ENCODE measurements around the gene PHF1. TPM values are rescaled to one million over a fixed set of nuclear protein-coding genes. Genes with fewer than 3 reads are reported as not detected.

The PHF1 gene
- total RNA-seq, 2 experiments from 2014 or later, result 31.9 to 32.6 TPM

DNA sequence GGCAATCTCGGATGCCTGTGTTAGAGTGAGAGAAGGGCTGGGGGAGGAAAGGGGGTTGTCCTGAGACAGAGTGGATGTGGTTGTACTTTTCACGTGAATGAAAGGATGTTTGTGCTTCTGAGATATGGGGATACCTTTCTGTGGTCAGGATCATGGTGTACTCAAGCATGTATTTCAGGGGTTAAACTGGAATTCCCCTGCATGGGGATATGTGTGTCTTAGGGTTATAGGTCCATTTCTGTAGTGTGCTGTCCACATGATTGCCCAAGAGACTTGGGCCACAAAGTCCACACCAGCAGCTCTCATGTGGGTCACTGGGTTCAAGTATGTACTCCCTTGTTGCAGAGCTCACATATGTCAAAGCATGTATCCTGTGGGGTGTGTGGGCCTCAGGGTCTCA, 19.5 kb downstream of the PHF1 start:
- Mint-ChIP-seq H3K36me3 (ENCODE audit: low read depth) (peaks cover 15% of the 10 kb centered on the region), H3K27me3 (no peaks in the 10 kb centered on the region), H3K27ac (peak overlapping the region; percentile 91), H3K4me3 (peak overlapping the region; percentile 88), H3K4me1 (ENCODE audit: low read depth) (peaks cover 60% of the 10 kb centered on the region), H3K9me3 (no peaks in the 10 kb centered on the region)
- ChIA-PET POLR2A (interaction anchor here (1.0 to 3.4 kb wide), 10 partner anchors 8 to 159 kb away, joined by 3 to 46 read pairs (median 5); partner anchors contain the start of genes B3GALT4, CUTA, PFDN6 and RPS18), CTCF (interaction anchor here (0.8 to 2.1 kb wide), 9 partner anchors 8 to 159 kb away, joined by 3 to 11 read pairs (median 4); partner anchors contain the start of genes VPS52 and ZBTB9)
- ATAC-seq, result no peak
- intact Hi-C loops (cut with micrococcal nuclease), result no loop called here
- no peak for DNase-seq
- no peak for TF ChIP-seq CTCF (IDR thresholded peaks at IDR 0.05)

DNA sequence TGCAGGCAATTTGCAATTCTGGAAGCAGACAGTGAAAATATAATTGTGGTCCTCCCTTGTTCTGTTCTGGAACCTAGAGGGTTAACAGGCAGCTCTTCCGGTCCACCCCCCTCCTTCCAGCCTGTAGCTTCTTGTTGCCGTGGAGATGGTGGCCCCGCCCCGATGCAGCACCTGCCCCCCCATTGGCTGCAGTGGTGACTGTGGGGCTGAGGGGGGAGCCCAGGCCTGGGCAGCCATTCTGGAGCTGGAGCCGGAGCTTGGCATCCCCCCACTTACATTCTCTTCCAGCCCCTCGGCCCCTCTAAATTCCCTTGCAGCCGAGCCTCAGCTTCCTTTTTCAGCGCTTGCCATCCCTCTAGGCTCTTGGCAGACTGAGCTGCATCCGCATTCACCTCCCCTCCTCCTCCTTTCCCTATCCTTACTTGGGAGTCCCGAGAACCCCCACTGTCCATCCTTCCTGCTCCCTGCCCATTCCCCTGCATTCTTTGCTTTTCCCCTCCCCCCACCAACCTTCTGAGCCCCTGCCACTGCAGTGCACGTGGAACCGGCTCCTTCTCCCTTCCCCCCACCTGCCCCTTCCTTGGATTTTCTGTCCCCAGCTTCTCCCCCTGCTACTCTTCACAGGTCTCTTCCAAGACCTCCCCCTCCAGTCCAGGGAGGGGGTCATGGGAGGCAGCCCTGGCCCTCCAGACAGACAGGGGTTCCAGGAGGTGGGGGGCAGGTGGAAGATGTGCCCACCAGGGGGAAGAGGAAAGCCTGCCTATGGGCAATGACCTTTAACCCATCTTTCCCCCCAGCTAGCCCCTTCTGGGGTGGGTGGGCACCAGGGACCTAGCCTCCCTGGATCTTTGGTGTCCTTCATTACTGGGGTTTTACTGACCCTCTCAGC, 20.4 kb downstream of the PHF1 start:
- Mint-ChIP-seq H3K4me3 (peak overlapping the region; percentile 88), H3K27me3 (no peaks in the 10 kb centered on the region), H3K4me1 (ENCODE audit: low read depth) (peaks cover 60% of the 10 kb centered on the region), H3K36me3 (ENCODE audit: low read depth) (peaks cover 22% of the 10 kb centered on the region), H3K9me3 (no peaks in the 10 kb centered on the region), H3K27ac (peak overlapping the region; percentile 91)
- intact Hi-C loops (cut with micrococcal nuclease), result no loop called here
- peak; percentile 93 for DNase-seq
- peak; percentile 70 for ATAC-seq
- TF ChIP-seq CTCF (IDR thresholded peaks at IDR 0.05), result no peak
- ChIA-PET CTCF (interaction anchor here (0.7 to 2.1 kb wide), 14 partner anchors 9 to 563 kb away, joined by 3 to 11 read pairs (median 3); partner anchors contain the start of genes VPS52 and ZBTB9), POLR2A (interaction anchor here (0.7 to 3.4 kb wide), 12 partner anchors 9 to 160 kb away, joined by 3 to 46 read pairs (median 4); partner anchors contain the start of genes B3GALT4, CUTA, PFDN6 and RPS18)

- Mint-ChIP-seq H3K4me1 (ENCODE audit: low read depth) (peaks cover 58% of the 10 kb centered on the region), H3K9me3 (no peaks in the 10 kb centered on the region), H3K4me3 (peak overlapping the region; percentile 88), H3K27ac (peak overlapping the region; percentile 61), H3K27me3 (no peaks in the 10 kb centered on the region), H3K36me3 (ENCODE audit: low read depth) (peaks cover 27% of the 10 kb centered on the region)
- ChIA-PET CTCF (interaction anchor here (1.1 to 2.1 kb wide), 2 partner anchors 18 to 41 kb away, joined by 3 to 11 read pairs; no protein-coding TSS in a partner anchor), POLR2A (interaction anchor here (1.4 to 3.4 kb wide), 4 partner anchors 9 to 155 kb away, joined by 4 to 14 read pairs (median 8); partner anchors contain the start of gene B3GALT4)
- ATAC-seq, result peak; percentile 19
- peak; percentile 48 for DNase-seq
- intact Hi-C loops (cut with micrococcal nuclease), result no loop called here
- no peak for TF ChIP-seq CTCF (IDR thresholded peaks at IDR 0.05)
These were observed 21.2 kb downstream of the PHF1 start for GRCh38 chr6:33431880-33432541.

DNA sequence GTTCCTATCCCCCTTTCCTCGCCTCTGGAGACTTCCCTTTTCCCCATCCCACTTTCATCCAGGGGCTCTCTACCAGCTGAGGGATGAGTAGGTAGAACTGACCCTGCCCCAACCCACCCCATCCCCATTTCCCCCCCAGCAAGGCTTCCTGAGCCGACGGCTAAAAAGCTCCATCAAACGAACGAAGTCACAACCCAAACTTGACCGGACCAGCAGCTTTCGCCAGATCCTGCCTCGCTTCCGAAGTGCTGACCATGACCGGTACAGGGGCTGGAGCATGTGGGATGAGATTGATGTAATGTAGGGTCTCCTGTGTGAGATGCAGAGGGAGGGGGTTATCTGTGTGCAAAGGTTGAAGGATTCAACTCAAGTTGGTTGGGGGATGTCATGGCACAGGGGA, 21.7 kb downstream of the PHF1 start:
- CTCF ChIA-PET, result interaction anchor here (1.1 kb wide), 1 partner anchor 18 kb away, joined by 3 read pairs; no protein-coding TSS in a partner anchor
- TF ChIP-seq CTCF (IDR thresholded peaks at IDR 0.05), result no peak
- H3K27ac Mint-ChIP-seq, result peak overlapping the region; percentile 61
- H3K4me1 Mint-ChIP-seq (ENCODE audit: low read depth), result peaks cover 54% of the 10 kb centered on the region
- ATAC-seq (no peak), DNase-seq (no peak)
- H3K27me3 Mint-ChIP-seq, result no peaks in the 10 kb centered on the region
- peaks cover 30% of the 10 kb centered on the region for H3K36me3 Mint-ChIP-seq (ENCODE audit: low read depth)
- H3K4me3 Mint-ChIP-seq, result peak overlapping the region; percentile 88
- H3K9me3 Mint-ChIP-seq, result no peaks in the 10 kb centered on the region
- POLR2A ChIA-PET, result no interaction called here
- intact Hi-C loops (cut with micrococcal nuclease), result no loop called here

Data from activated CD8-positive, alpha-beta T cell treated with anti-CD3 and anti-CD28 coated beads for 36 hours (primary cell).